IMR-90 (cell line): ENCODE data around the gene C6orf136. TPM values are rescaled to one million over a fixed set of nuclear protein-coding genes. Genes with fewer than 3 reads are reported as not detected.
A peak's percentile ranks its signal among the peaks of the same experiment; 100 is the strongest.

Source experiments
- CHD1 ChIP-seq: IDR thresholded peaks from 2 replicates; pipeline ENCODE4 v1.6.1; 2012; ENCODE audit warnings: low read depth, low read length, improper control_type of control experiment
- MXI1 ChIP-seq: IDR thresholded peaks from 2 replicates; pipeline ENCODE4 v1.6.1; 2012; ENCODE audit warnings: low read depth, mild to moderate bottlenecking, low read length, moderate library complexity, borderline replicate concordance
- NFE2L2 ChIP-seq: fragments of 150-350 bp; IDR thresholded peaks from 2 replicates; pipeline ENCODE4 v1.6.1; 2016; ENCODE audit warnings: low read depth, mild to moderate bottlenecking, low read length
- SMC3 ChIP-seq: fragments of 150-350 bp; IDR thresholded peaks from 2 replicates; pipeline ENCODE4 v1.6.1; 2016; ENCODE audit warnings: low read depth, mild to moderate bottlenecking, antibody characterized with exemption, low read length, moderate library complexity
- polyA plus RNA-seq, 3 experiments: library from polyadenylated mRNA; depleted of rRNA; stranded (reverse); fragments of >200 nt; gene quantifications; 2 replicates each; pipeline ENCODE4 v1.2.3, GENCODE V29; 2012; ENCODE audit warnings: low replicate concordance in 1 of 3
- total RNA-seq: library from RNA; depleted of rRNA; stranded (reverse); fragments of >200 nt; gene quantifications from 2 replicates; pipeline ENCODE4 v1.2.3, GENCODE V29; 2012
- TF ChIP-seq, protein P1 (sequence below): fragments of 150-350 bp; IDR thresholded peaks from 2 replicates; pipeline ENCODE4 v1.6.1; 2017; ENCODE audit warnings: mild to moderate bottlenecking, antibody characterized with exemption, low read length, low read depth

The C6orf136 gene
- total and polyA plus RNA-seq, 2 of the 4 experiments (the other 2 are of a cell fraction) = 1.1 to 11.7 TPM

- peak; percentile 99 for TF ChIP-seq MXI1
- TF ChIP-seq SMC3 = no peak
- no peak for TF ChIP-seq CHD1
- TF ChIP-seq NFE2L2 = no peak
- TF ChIP-seq, protein P1, sequence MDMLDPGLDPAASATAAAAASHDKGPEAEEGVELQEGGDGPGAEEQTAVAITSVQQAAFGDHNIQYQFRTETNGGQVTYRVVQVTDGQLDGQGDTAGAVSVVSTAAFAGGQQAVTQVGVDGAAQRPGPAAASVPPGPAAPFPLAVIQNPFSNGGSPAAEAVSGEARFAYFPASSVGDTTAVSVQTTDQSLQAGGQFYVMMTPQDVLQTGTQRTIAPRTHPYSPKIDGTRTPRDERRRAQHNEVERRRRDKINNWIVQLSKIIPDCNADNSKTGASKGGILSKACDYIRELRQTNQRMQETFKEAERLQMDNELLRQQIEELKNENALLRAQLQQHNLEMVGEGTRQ = no peak; the same call in 1 of the 2 replicates
These were observed 29.2 kb upstream of the C6orf136 start, which contains the start of gene MRPS18B (continued) for GRCh38 chr6:30617565-30618269.
